GM19023 (cell line): Measurements from ENCODE around the gene MEPCE.

Experiments used
- ATAC-seq: cut with Tn5 transposase; IDR thresholded peaks from one replicate; pipeline ENCODE4 v1.9.1; 2021; ENCODE audit warnings: mild to moderate bottlenecking, moderate library complexity; ENCODE audit not compliant: unreplicated experiment

Gene MEPCE

DNA sequence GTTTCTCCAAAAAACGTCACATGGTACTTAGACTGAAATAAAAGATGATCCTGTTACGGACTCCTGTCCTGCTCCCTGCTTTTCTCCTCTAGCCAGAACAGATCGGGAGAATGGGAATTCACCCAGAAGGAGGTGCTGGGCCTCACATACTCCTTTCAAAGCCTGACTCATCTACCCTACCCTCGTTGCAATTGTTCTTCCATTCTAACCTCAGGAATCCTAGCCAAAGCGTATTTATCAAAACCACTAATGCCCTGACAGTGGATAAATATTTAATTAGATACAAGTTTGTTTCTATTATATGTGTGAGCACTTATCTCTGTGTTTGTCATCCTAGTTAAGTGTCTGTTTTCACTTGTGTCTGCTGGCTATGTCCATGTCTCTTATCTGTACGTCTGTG, 22.9 kb upstream of the MEPCE start:
- ATAC-seq: no peak

DNA sequence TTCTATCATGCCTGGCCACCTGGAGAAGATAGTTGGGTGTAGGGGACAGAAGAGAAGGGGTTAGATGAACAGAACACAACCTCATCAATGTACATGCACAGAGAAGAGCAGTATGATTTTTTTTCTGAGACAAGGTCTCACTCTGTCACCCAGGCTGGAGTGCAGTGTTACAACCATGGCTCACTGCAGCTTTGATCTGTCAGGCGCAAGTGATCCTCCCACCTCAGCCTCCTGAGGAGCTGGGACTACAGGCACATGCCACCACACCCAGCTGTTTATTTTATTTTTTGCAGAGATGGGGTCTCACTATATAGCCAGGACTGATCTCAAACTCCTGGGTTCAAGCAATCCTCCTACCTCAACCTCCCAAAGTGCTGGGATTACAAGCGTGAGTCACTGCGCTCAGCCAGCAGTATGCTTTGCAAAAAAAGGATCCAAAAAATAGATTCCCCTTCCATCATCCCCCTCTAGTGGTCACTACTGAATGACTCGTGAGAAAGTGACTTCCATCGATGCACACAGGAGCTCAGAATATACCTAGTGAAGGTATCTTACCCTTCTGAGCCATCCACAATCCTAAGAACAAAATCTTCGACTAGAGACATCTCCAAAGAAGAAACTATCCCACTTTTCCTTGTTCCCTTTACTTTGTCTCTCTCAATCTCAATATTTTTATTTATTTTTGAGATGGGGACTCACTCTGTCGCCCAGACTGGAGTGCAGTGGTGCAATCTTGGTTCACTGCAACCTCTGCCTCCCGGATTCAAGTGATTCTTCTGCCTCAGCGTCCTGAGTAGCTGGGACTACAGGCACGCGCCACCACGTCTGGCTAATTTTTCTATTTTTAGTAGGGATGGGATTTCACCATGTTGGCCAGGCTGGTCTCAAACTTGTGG, 22.1 kb upstream of the MEPCE start:
- ATAC-seq: no peak

DNA sequence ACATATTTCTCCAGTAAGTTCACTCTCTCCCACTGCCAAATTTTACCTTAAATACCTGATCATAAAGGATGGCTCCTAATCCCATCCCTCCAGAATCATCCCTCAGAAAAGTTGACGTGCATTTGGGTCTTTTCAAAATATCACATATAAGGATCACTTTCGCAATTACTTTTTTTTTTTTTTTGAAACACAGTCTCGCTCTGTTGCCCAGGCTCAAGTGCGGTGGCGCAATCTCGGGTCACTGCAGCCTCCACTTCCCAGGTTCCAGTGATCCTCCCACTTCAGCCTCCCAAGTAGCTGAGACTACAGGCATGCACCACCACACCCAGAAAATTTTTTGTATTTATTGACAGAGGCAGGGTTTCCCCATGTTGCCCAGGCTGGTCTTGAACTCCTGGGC, 18.5 kb upstream of the MEPCE start:
- no peak for ATAC-seq

DNA sequence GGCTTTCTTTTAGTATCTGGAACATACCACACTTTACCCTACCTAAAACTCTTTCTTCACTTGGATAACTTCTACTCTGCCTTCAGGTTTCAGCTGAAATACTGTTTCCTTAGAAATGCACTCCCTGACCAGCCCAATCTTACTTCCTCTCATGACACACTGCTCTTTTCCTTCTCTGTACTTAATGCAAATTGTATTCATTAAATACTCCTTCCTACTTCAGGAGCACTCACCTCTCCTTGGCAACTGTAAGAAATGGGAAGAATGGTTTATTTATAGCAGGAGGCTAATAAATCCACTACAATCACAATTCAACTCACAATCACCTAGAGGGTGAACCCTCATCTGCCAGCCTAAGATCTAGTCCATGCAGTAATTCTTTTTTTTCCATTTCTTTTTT, 16.3 kb upstream of the MEPCE start:
- no peak for ATAC-seq

DNA sequence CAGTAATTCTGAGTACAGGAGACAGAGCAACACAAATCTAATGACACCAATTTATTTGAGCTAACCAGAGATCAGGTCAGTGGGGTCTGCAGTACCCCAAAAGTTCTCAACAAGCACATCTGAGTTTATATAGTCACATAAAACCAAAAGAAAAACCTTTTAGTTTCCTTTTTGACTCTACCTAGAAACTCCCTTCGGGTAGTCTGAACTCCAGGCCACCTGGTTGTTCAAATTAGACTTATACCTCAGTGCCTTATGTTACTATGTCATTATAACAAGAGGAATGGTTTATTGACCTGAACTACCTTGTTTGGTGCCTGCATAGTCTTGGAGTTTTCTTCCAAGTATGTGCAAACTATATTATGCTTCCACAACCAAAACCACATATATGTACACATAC, 15.7 kb upstream of the MEPCE start:
- ATAC-seq: no peak

DNA sequence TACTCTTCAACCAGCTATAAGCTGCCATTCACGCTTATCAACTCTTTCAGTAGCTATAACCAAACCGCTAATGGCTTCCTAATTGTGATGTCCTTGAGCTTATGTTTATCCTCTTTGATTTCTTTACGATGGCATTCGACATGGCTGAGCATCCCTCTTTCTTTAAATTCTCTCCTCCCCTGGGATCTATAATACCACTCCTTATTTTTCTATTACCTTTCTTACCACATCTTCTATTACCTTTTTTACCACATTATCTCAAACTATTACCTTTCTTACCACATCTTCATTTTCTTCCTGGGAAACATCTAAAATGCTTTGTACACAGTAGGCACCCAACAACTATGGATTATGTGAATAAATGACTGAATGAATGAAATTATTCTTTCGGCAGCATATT, 14.2 kb upstream of the MEPCE start:
- no peak for ATAC-seq

DNA sequence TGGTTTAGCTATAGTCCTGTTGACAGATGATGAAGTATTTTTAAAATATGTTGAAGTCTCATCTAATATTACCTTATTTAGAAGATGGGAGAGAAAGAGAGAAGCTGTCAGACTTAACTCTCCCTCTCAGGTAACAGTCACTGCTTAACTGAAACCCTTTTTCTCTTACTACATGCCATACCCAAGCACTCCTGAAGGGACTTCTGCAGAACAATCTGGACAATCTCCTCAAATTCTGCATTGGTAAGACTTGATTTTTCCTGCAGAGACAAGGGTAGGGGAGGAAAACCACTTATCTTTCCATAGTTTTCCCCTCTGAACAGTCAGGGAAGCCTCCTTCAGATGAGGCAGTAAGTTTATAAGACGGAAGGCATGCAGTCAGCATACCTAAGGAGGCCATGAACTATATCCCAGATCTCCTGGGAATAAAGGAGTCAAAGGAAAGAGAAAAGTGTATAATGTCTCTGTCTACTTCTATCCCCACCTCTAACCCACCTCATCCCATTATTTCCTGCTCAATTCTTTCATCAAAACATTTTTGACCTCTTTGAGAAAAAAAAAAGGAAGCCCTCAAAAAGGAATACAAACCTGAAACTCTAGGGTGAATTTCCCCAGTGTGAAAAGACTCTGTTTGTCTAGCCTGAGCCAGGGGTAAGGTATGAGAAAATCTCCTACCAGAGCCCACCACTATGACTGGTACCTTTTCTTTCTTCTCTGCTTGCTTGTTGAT, 10.5 kb upstream of the MEPCE start:
- ATAC-seq: no peak

DNA sequence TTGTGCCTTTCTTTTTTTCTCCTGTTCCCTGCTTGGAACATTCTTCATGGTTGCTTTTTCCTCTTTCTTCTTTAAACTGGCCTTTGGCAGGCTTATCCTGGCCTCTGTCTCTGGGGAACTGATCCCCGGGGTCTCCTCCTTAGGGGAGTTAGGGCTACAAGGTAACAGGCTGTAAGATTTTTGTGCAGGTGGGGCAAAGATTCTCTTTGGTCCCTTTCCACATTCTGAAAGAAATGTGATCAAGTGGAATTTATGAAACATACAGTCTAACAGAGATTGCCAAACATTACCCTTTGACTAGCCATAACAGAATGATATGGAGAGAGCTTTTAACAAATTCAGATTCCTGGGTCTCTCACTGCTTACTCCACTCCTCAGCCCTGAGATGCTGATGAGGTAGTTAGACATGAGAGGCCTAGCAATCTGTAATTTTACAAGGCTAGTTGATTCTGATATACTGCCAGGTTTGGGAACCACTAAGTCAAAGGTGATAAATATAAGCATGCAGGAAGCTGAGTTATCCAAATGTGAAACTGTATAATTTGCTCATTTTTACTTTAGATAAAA, 9.9 kb upstream of the MEPCE start:
- no peak for ATAC-seq

DNA sequence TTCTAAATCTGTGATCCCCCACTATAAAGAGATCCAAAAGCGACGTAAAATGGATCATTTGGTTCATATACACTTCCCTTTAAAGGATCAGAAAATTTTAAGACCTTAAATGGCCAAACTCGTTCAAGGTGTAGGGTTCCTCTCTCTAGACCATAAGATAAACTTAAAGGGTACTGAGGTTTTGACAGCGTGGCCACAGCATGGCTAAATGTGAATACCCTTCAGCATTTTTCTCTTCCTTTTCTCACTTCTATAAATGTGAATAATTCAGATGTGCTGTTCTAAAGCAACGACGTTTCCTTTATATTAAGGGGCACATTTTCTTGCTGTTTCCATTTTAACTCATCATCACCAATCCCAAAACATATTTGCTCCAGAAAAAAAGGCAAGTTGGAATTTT, 6.3 kb upstream of the MEPCE start:
- no peak for ATAC-seq

DNA sequence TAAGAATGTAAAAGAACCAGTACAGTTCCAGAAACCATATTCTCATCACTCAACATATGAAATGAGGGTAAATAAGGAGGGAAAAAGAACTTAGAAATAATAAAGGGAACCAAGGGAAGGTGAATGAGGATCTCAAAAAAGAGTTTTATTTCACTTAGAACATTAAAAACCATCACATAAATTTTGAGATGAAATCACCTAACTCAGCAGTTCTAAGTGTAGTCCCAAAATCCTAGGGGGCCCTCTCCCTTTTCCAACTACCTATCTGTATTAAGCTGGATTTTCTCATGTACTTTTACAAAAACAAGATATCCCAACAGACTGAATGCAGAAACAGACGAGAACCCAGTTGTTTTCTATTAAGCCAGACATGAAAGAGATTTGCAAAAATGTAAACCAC, 4.3 kb upstream of the MEPCE start:
- no peak for ATAC-seq

DNA sequence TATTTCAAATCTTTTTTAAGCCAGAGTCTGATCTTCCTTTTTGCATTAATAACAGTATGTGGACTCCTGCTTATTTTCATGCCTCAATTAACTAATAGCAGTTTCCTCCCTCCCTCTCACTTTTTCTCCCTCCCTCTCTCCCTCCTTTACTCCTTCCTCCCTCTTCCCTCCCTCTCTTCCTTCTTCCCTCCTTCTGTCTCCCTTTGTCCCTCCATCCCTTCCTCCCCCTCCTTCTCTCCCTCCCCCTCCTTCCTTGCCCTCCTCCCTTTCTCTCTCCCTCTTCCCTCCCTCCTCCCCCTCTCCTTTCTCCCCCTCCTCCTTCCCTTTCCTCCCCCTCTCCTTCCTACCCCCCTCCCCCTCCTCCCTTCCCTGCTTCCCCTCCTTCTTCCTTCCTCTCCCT, 3.1 kb upstream of the MEPCE start:
- no peak for ATAC-seq

DNA sequence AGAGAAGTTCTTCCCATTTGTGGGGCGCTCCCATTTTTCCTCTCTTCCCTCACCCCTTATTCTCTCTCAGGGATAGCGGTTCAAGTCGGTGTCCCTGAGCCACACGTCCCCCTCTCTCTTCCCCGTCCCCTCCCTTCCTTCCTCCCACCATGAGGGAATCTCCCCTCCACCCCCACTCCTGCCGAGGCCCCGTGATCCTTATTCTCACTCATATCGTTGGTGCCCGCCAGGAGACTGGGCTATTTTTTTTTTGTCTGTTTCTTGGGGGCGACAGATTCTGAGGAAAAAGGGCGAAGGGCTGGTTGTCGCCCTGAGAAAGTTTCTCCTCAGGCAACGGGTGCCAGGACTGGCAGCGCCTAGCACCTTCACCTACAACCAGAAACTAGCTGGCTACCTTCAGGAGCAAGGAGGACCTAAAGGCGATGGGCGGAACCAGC, 1.9 kb upstream of the MEPCE start:
- no peak for ATAC-seq

DNA sequence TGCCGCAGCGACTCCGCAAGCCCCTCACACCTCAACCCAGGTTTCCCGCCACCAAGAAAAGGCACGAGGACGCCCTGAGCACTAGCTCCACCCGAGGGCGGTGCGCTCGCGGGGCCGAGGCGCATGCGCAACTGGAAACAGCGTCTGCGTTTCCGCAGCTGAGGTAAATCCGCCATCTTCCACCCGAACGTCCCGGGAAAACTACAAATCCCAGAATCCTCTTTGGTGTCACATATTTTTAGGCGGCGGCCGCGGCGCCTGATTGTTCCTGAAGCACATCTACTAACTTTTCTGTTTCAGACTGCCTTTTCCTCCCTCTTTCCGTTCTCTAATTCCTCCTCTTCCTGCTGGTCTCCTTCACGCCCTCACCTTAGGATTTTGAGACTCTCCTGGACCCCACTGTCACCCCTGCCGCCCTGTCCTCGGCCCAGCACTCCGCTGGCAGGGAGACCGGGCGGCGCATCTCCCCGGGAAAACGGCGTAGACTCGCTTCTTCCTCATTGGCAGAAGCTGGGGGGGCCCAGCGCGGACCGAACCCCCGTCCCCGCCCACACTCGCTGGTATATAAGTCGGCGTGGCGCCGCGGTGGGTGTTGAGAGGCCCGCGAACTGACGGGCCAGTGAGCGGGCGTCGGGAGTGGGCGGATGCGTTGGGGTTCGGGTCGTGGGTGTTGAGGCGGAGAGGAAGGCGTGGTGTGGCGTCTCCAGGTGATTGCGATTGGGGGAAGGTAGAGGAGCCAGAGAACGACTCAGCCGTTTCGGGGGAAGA, 1.2 kb upstream of the MEPCE start, which contains the start of gene ZCWPW1:
Gene ZCWPW1 (minus strand): TSS at position 505 of the 768 bp plus-strand sequence. CDS start 8,054 bp downstream, outside the sequence.
- ATAC-seq: peak; percentile 39

DNA sequence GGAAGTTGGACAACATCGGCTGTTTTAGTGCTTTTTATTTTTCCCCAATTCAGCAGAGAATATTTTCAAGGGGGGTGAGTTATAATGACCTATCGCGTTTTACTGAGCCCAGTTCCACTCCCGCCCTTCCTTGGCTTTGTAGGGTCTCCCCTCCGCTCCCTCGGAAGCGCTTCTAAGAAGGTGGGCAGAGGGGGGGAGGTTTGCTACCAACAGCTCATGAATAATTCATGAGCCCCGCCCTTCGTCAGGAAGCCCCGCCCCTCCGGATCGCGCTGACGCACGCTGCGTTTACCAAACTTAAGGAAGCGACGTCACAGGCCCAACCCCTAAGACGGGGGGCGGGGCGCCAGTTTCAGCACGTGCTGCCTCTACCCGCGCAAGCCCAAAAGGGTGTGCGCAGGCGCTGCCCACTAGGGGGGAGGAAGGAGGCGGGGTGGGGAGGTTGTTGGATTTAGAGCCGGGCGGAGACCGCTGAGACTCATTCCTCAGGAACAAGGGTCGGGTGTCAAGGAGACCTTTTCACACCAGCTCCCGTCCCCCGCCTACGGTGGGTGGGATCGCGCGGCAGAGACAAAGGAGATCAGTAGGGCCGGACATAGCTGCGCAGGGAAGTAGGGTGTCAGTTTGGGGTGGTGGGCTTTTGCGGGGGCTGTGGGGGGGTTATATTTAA, 529 bp upstream of the MEPCE start:
- peak; percentile 47 for ATAC-seq

DNA sequence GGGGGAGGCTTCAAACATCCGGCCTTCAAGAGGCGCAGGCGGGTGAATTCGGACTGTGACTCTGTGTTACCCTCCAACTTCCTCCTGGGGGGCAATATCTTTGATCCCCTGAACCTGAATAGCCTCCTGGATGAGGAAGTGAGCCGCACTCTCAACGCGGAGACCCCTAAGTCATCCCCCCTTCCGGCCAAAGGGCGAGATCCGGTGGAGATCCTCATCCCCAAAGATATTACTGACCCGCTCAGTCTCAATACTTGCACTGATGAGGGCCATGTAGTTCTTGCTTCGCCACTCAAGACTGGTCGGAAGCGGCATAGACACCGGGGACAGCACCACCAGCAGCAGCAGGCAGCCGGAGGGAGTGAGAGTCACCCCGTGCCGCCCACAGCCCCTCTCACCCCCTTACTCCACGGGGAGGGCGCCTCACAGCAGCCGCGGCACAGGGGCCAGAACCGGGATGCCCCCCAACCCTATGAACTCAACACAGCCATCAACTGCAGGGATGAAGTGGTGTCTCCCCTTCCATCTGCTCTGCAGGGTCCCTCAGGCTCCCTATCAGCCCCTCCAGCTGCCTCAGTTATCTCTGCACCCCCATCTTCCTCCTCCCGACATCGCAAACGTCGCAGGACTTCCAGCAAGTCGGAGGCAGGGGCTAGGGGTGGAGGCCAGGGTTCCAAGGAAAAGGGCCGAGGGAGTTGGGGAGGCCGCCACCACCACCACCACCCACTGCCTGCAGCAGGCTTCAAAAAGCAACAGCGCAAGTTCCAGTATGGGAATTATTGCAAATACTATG, 1.1 kb downstream of the MEPCE start:
- no peak for ATAC-seq

DNA sequence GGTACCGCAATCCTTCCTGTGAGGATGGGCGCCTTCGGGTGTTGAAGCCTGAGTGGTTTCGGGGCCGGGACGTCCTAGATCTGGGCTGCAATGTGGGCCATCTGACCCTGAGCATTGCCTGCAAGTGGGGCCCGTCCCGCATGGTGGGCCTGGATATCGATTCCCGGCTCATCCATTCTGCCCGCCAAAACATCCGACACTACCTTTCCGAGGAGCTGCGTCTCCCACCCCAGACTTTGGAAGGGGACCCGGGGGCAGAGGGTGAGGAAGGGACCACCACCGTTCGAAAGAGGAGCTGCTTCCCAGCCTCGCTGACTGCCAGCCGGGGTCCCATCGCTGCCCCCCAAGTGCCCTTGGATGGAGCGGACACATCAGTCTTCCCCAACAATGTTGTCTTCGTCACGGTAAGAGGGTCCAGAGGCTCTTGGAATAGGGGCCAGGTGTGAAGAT, 1.7 kb downstream of the MEPCE start:
- ATAC-seq: no peak

DNA sequence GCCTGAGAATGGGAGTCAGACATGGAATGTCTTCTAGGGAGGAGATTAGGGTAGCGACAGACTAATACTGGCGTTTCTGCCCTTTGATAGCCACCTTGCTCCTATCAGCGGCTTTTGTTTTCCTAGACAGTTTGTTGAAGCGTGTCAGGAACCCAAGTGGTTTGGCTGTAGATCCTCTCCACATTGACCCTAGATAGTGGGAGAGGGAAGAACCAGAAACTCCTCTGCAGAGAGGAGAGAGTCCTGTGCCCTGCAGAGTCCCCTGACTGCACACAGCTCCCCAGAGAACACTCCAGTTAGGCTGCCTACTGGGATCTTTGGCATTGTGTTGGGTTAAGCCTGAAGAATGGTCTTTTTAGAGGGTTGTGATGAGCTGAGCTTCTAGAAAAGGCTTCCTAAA, 2.4 kb downstream of the MEPCE start:
- no peak for ATAC-seq

DNA sequence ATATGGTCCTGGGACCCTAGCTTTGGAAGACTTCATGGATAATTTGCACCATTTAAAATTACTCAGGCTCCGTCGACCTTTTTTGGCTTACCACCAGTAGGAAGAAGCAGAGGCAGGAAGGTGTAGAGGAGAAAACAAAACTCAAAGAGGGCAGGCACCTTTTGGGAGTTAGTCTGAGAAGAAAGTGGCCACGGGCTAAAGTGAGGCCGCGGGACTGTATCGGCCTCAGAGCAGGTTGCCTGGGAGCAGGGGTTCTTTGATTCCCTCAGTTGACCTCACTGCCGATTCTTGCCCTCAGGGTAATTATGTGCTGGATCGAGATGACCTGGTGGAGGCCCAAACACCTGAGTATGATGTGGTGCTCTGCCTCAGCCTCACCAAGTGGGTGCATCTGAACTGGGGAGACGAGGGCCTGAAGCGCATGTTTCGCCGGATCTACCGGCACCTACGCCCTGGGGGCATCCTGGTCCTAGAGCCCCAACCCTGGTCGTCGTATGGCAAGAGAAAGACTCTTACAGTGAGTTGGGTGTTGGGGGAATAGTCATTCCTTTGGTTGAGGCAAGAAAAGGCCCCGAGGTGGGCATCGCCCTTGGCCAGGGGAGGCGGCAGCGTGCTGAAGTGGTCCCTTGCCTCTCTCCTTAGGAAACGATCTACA, 3.1 kb downstream of the MEPCE start:
- ATAC-seq: no peak

DNA sequence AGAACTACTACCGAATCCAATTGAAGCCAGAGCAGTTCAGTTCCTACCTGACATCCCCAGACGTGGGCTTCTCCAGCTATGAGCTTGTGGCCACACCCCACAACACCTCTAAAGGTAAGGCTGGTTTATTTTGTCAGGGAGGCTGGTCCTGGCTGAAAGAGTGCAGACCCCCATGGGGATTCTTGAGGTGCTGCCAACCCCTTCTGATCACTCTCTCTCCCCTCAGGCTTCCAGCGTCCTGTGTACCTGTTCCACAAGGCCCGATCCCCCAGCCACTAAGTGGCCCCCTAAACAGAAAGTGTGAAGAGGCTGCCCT, 3.6 kb downstream of the MEPCE start:
- no peak for ATAC-seq
